ENCODE results near the gene EPS8L2. TPM values are rescaled to one million over a fixed set of nuclear protein-coding genes. Genes with fewer than 3 reads are reported as not detected.

EPS8L2 gene
- total and polyA plus RNA-seq, 10 of the 15 experiments (the other 5 are each of a cell fraction or from before 2014, with no cell fraction given): 0.76 to 20.0 (median 9.7) TPM

DNA sequence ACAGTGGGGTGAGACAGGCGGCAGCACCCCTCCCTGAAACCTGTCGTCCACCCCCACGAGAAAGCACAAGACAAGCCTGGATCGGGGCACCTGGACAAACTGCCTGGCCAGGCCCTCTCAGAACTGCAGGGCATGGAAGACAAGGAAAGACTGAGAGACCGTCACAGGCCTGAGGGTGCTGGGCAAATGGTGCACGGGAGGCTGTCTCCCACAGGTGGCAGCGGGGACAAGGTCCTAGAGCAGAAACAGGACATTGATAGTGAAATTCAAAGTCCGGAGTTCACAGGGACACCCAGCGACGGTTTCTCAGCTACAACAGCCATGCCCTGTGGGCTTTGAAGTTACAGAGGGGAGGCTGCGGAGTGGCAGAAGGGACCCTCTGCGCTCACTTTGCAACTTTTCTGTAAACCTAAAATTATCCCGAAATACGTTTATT is 48.3 kb upstream of the EPS8L2 start:
- H3K4me2 ChIP-seq (ENCODE audit: control insufficient read depth, insufficient read depth): no peak overlapping the region
- H3K36me3 ChIP-seq (ENCODE audit: control insufficient read depth in 2 of 2, insufficient read depth in 2 of 2, low read length in 1 of 2): peaks cover 5 to 16% of the 10 kb centered on the region in 2 experiments; a peak in 3 of 4 replicates
- RAD21 ChIA-PET (ENCODE audit: unreplicated experiment): no interaction called here
- no peak overlapping the region for H3K4me3 ChIP-seq
- BruUV-seq (replicated peaks): no TSS peak
- intact Hi-C loops (cut with micrococcal nuclease; ENCODE audit: unreplicated experiment) (no loop called here), in situ Hi-C loops (cut with MboI) (no loop called here)
- no peak for FAIRE-seq
- H3K79me2 ChIP-seq (ENCODE audit: control insufficient read depth, insufficient read depth, low read length): no peaks in the 10 kb centered on the region
- no peak for ATAC-seq
- no peaks in the 10 kb centered on the region for H3K9me3 ChIP-seq (replicated peaks; ENCODE audit: control insufficient read depth, insufficient read depth, low read length)
- no peak overlapping the region for H3K9ac ChIP-seq (ENCODE audit: control insufficient read depth, insufficient read depth, low read length)
- no peaks in the 10 kb centered on the region for H4K20me1 ChIP-seq (ENCODE audit: control insufficient read depth, insufficient read depth)
- POLR2A ChIA-PET: interaction anchor here (0.5 kb wide), 1 partner anchor 9 kb away, joined by 3 read pairs; no protein-coding TSS in a partner anchor
- no peak overlapping the region for H2AFZ ChIP-seq (ENCODE audit: control insufficient read depth, low read depth, low read length)
- SMC1A ChIA-PET (ENCODE audit: uncharacterized antibody, unreplicated experiment): no interaction called here
- 93% methylated on average over 14 of the region's 14 CpGs for WGBS (ENCODE audit: insufficient coverage, insufficient replicate concordance, low lambda C conversion rate, missing lambda C conversion rate)
- CTCF ChIA-PET: interaction anchor here (9.5 kb wide), 1 partner anchor 67 kb away, joined by 91 read pairs; no protein-coding TSS in a partner anchor
- H3K27ac ChIP-seq (ENCODE audit: control insufficient read depth, insufficient read depth): no peak overlapping the region
- DNase-seq (ENCODE audit: low read depth, low spot score): no peak
- no peaks in the 10 kb centered on the region for H3K27me3 ChIP-seq (replicated peaks in 1 of 2; ENCODE audit: control insufficient read depth in 2 of 2, insufficient read depth in 2 of 2, low read length in 1 of 2)
- no peak for TF ChIP-seq POLR2AphosphoS5 (IDR thresholded peaks at IDR 0.05; ENCODE audit: low read length)
- no peak for TF ChIP-seq MEF2A (IDR thresholded peaks at IDR 0.05; ENCODE audit: insufficient read depth, low read depth, low read length)
- TF ChIP-seq RUNX3 (IDR thresholded peaks at IDR 0.05; ENCODE audit: low read length): no peak
- no peak for TF ChIP-seq PAX5 (IDR thresholded peaks at IDR 0.05; ENCODE audit: borderline replicate concordance, low read depth, low read length)
- no peak for TF ChIP-seq KAT2A (conservative IDR thresholded peaks at IDR 0.05; ENCODE audit: control insufficient read depth, low read depth, low read length)
- TF ChIP-seq KLF5 (IDR thresholded peaks at IDR 0.05; ENCODE audit: partially characterized antibody): no peak
- peaks cover 13% of the 10 kb centered on the region for H3K4me1 ChIP-seq (ENCODE audit: control insufficient read depth, insufficient read depth, low read length)

DNA sequence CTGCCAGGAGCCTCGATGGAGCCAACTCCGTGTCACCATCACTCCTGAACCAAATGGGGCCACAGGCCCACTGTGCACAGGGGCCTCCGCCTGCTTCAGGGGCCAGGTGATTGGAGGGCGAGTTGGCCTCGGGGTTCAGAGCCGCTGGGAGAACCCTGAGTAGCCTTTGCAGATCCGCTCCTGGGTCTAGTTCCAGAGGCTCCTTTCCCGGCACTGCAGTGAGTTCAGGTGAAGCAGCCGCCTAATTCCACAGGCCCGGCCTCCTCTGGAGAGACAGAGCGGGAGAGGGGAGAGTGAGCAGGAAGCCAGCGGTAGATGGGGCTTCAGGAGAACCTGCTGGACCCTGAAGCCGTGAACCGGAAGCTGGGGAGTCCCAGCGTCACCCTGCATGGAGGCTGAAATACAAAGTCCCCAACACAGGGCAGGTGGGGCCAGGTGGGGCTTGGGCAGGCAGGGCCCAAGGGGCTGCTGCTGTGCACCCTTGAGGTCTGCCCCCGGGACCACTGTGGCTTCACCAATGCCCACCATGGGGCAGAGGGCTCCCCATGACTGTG is 46.4 kb upstream of the EPS8L2 start:
- H3K27ac ChIP-seq (ENCODE audit: control insufficient read depth, insufficient read depth): peak overlapping the region; percentile 52
- in situ Hi-C loops (cut with MboI): loop anchor here (10.0 kb wide), 1 partner anchor 65 kb away; no protein-coding TSS in a partner anchor
- no peaks in the 10 kb centered on the region for H4K20me1 ChIP-seq (ENCODE audit: control insufficient read depth, insufficient read depth)
- no peak overlapping the region for H3K4me3 ChIP-seq
- intact Hi-C loops (cut with micrococcal nuclease; ENCODE audit: unreplicated experiment): no loop called here
- peaks cover 9 to 15% of the 10 kb centered on the region in 2 experiments; a peak in 3 of 4 replicates for H3K36me3 ChIP-seq (ENCODE audit: control insufficient read depth in 2 of 2, insufficient read depth in 2 of 2, low read length in 1 of 2)
- ChIA-PET RAD21 (ENCODE audit: unreplicated experiment) (interaction anchor here (2.9 kb wide), 1 partner anchor 66 kb away, joined by 15 read pairs; no protein-coding TSS in a partner anchor), POLR2A (no interaction called here), SMC1A (ENCODE audit: uncharacterized antibody, unreplicated experiment) (interaction anchor here (1.0 to 1.6 kb wide), 2 partner anchors 30 to 62 kb away, joined by 3 read pairs; no protein-coding TSS in a partner anchor), CTCF (interaction anchor here (0.5 to 9.5 kb wide), 3 partner anchors 15 to 297 kb away, joined by 3 to 91 read pairs (median 3); no protein-coding TSS in a partner anchor)
- BruUV-seq (replicated peaks): no TSS peak
- 0 out of 2 replicates have a peak overlapping the region, but pooled peaks have one; percentile 13 for H3K9ac ChIP-seq (ENCODE audit: control insufficient read depth, insufficient read depth, low read length)
- no peak for DNase-seq (ENCODE audit: low read depth, low spot score)
- H3K27me3 ChIP-seq (replicated peaks in 1 of 2; ENCODE audit: control insufficient read depth in 2 of 2, insufficient read depth in 2 of 2, low read length in 1 of 2): no peaks in the 10 kb centered on the region
- no peaks in the 10 kb centered on the region for H3K79me2 ChIP-seq (ENCODE audit: control insufficient read depth, insufficient read depth, low read length)
- TF ChIP-seq, protein P1, sequence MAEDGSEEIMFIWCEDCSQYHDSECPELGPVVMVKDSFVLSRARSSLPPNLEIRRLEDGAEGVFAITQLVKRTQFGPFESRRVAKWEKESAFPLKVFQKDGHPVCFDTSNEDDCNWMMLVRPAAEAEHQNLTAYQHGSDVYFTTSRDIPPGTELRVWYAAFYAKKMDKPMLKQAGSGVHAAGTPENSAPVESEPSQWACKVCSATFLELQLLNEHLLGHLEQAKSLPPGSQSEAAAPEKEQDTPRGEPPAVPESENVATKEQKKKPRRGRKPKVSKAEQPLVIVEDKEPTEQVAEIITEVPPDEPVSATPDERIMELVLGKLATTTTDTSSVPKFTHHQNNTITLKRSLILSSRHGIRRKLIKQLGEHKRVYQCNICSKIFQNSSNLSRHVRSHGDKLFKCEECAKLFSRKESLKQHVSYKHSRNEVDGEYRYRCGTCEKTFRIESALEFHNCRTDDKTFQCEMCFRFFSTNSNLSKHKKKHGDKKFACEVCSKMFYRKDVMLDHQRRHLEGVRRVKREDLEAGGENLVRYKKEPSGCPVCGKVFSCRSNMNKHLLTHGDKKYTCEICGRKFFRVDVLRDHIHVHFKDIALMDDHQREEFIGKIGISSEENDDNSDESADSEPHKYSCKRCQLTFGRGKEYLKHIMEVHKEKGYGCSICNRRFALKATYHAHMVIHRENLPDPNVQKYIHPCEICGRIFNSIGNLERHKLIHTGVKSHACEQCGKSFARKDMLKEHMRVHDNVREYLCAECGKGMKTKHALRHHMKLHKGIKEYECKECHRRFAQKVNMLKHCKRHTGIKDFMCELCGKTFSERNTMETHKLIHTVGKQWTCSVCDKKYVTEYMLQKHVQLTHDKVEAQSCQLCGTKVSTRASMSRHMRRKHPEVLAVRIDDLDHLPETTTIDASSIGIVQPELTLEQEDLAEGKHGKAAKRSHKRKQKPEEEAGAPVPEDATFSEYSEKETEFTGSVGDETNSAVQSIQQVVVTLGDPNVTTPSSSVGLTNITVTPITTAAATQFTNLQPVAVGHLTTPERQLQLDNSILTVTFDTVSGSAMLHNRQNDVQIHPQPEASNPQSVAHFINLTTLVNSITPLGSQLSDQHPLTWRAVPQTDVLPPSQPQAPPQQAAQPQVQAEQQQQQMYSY (CRISPR knock-in tag; IDR thresholded peaks at IDR 0.05): no peak
- TF ChIP-seq POLR2A (IDR thresholded peaks at IDR 0.05; ENCODE audit: low read depth, low read length): 0 out of 2 replicates have a peak, but pooled peaks have one; percentile 28
- H3K4me2 ChIP-seq (ENCODE audit: control insufficient read depth, insufficient read depth): no peak overlapping the region; the same call in 1 of the 2 replicates
- H2AFZ ChIP-seq (ENCODE audit: control insufficient read depth, low read depth, low read length): peak overlapping the region; percentile 39; the same call in 1 of the 2 replicates
- ATAC-seq: no peak
- no peak for FAIRE-seq
- WGBS (ENCODE audit: insufficient coverage, insufficient replicate concordance, low lambda C conversion rate, missing lambda C conversion rate): 53% methylated on average over 16 of the region's 16 CpGs
- peaks cover 13% of the 10 kb centered on the region for H3K4me1 ChIP-seq (ENCODE audit: control insufficient read depth, insufficient read depth, low read length)
- no peaks in the 10 kb centered on the region for H3K9me3 ChIP-seq (replicated peaks; ENCODE audit: control insufficient read depth, insufficient read depth, low read length)

All from GM12878 (cell line).